PC-9 (cell line): ENCODE measurements around the gene DNAJC5. TPM values are rescaled to one million over a fixed set of nuclear protein-coding genes. Genes with fewer than 3 reads are reported as not detected.

Experiments used
- BruUV-seq: library from RNA; stranded (reverse); fragments of 400-500 nt; replicated peaks from 2 replicates; lab custom pipeline; 2021; lab: Mats Ljungman, UMichigan
- CTCF ChIA-PET: fragments of 300-600 bp; sonication (Branson Sonifier 250); formaldehyde crosslinking; loops from one replicate; lab custom pipeline; 2022; ENCODE audit warnings: antibody characterized with exemption; lab: Charles Lee
- POLR2A ChIA-PET: fragments of 300-600 bp; sonication (Branson Sonifier 250); formaldehyde crosslinking; loops from one replicate; lab custom pipeline; 2022; ENCODE audit warnings: antibody characterized with exemption; ENCODE audit not compliant: unreplicated experiment; lab: Charles Lee
- DNase-seq, 2 experiments: peaks; one replicate each; pipeline versions ENCODE4 v3.0.0 to v3.0.0-alpha.2; 2015 to 2022; ENCODE audit warnings: mixed read lengths in 1 of 2
- H2AFZ ChIP-seq: fragments of 200-600 bp; sonication (generic); 2 replicates; pipeline ENCODE4 v1.8.1; 2017; ENCODE audit warnings: antibody characterized with exemption
- H3F3A ChIP-seq: fragments of 200-600 bp; sonication (generic); 2 replicates; pipeline ENCODE4 v1.8.1; 2017; ENCODE audit warnings: antibody characterized with exemption, mild to moderate bottlenecking, low read depth; ENCODE audit not compliant: insufficient read depth
- H3K27ac ChIP-seq: fragments of 200-600 bp; sonication (generic); 2 replicates; pipeline ENCODE4 v1.6.1; 2016; ENCODE audit warnings: mixed run types
- H3K27me3 ChIP-seq: fragments of 200-600 bp; sonication (generic); 2 replicates; pipeline ENCODE4 v1.6.1; 2016; ENCODE audit warnings: low read depth, mixed run types; ENCODE audit not compliant: insufficient read depth
- H3K36me3 ChIP-seq: fragments of 200-600 bp; sonication (generic); 2 replicates; pipeline ENCODE4 v1.6.1; 2016; ENCODE audit warnings: low read depth, mixed run types
- H3K4me1 ChIP-seq: fragments of 200-600 bp; sonication (generic); replicated peaks from 2 replicates; pipeline ENCODE4 v1.6.1; 2016; ENCODE audit warnings: mixed run types; ENCODE audit not compliant: insufficient read depth
- H3K4me2 ChIP-seq: fragments of 200-600 bp; sonication (generic); 2 replicates; pipeline ENCODE4 v1.6.1; 2017; ENCODE audit warnings: mixed run types
- H3K4me3 ChIP-seq: fragments of 200-600 bp; sonication (generic); 2 replicates; pipeline ENCODE4 v1.6.1; 2016; ENCODE audit warnings: mixed run types
- H3K79me2 ChIP-seq: fragments of 200-600 bp; sonication (generic); 2 replicates; pipeline ENCODE4 v1.6.1; 2017; ENCODE audit warnings: low read depth, mixed run types
- H3K9me2 ChIP-seq: fragments of 200-600 bp; sonication (generic); 2 replicates; pipeline ENCODE4 v1.8.1; 2017; ENCODE audit warnings: mild to moderate bottlenecking; ENCODE audit not compliant: insufficient read depth
- H3K9me3 ChIP-seq: fragments of 200-600 bp; sonication (generic); 2 replicates; pipeline ENCODE4 v1.8.1; 2016; ENCODE audit warnings: low read depth; ENCODE audit not compliant: insufficient read depth
- H4K20me1 ChIP-seq: fragments of 200-600 bp; sonication (generic); 2 replicates; pipeline ENCODE4 v1.8.1; 2017; ENCODE audit not compliant: insufficient read depth
- EZH2 ChIP-seq: fragments of 200-600 bp; sonication (generic); IDR thresholded peaks from 2 replicates; pipeline ENCODE4 v1.8.0; 2017; ENCODE audit warnings: antibody characterized with exemption, low read depth
- intact Hi-C: fragments of 100-400 bp; cut with micrococcal nuclease; formaldehyde crosslinking; loops from one replicate; pipeline ENCODE4 v1.10.0; 2022; ENCODE audit not compliant: unreplicated experiment
- total RNA-seq: library from RNA; stranded (reverse); gene quantifications from 2 replicates; pipeline ENCODE4 v1.2.3, GENCODE V29; 2021
- TF ChIP-seq, protein P1 (sequence below): fragments of 200-600 bp; sonication (generic); conservative IDR thresholded peaks from 2 replicates; pipeline ENCODE4 v1.6.1; 2017; ENCODE audit warnings: mixed run types, antibody characterized with exemption, mild to moderate bottlenecking, moderate library complexity

DNAJC5 gene
- total RNA-seq, 1 experiment from 2014 or later, result 48.1 TPM

DNA sequence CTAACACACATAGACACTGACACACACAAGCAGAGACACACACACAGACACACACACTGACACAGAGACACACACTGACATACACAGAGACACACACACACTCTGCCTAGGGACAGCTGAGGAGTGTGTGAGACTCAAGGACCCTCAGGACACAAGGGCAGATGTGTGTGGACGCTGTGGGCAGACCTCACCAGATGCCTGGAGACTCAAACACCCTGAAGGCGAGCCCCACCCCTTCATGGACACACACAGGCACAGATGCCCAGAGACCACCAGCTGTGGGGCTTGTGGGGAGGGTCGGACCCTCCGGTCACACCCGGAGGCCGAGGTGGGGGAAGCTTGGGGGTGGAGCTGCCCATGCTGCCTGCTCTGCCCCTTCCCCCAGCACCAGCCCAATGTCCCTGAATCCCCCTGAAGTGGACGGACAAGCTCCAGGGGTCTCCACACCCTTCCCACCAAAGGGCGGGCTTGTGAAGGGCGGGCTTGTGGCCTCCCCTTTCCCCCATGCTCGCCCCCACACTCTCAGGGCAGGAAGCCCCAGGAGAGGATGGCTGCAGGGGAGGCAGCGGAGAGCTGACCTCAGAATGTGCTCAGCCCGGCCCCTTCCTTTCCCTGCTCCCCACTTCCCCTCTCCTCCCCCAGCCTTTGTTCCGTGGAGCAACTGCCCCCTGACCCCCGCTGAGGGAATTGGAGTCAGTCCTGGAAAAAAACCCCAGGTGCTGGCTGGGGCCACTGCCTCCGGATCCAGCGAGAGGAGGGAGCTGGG, 47.5 kb upstream of the DNAJC5 start:
- intact Hi-C loops, result no loop called here
- H3K4me1 ChIP-seq, result peaks cover 31% of the 10 kb centered on the region
- peaks cover 25% of the 10 kb centered on the region; the same call in 1 of the 2 replicates for H3F3A ChIP-seq
- H3K79me2 ChIP-seq, result no peaks in the 10 kb centered on the region
- ChIA-PET CTCF (no interaction called here), POLR2A (no interaction called here)
- no peaks in the 10 kb centered on the region for H3K9me2 ChIP-seq
- peak overlapping the region; percentile 55; the same call in 1 of the 2 replicates for H3K4me3 ChIP-seq
- TF ChIP-seq, protein P1, sequence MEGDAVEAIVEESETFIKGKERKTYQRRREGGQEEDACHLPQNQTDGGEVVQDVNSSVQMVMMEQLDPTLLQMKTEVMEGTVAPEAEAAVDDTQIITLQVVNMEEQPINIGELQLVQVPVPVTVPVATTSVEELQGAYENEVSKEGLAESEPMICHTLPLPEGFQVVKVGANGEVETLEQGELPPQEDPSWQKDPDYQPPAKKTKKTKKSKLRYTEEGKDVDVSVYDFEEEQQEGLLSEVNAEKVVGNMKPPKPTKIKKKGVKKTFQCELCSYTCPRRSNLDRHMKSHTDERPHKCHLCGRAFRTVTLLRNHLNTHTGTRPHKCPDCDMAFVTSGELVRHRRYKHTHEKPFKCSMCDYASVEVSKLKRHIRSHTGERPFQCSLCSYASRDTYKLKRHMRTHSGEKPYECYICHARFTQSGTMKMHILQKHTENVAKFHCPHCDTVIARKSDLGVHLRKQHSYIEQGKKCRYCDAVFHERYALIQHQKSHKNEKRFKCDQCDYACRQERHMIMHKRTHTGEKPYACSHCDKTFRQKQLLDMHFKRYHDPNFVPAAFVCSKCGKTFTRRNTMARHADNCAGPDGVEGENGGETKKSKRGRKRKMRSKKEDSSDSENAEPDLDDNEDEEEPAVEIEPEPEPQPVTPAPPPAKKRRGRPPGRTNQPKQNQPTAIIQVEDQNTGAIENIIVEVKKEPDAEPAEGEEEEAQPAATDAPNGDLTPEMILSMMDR, result no peak
- no peak for TF ChIP-seq EZH2
- H3K36me3 ChIP-seq, result no peaks in the 10 kb centered on the region
- DNase-seq, result no peak
- no TSS peak for BruUV-seq
- no peaks in the 10 kb centered on the region for H3K9me3 ChIP-seq
- H2AFZ ChIP-seq, result no peak overlapping the region
- peak overlapping the region; percentile 77 for H3K4me2 ChIP-seq
- peaks cover 5% of the 10 kb centered on the region; the same call in 1 of the 2 replicates for H3K27me3 ChIP-seq
- no peak overlapping the region for H3K27ac ChIP-seq
- H4K20me1 ChIP-seq, result no peaks in the 10 kb centered on the region

DNA sequence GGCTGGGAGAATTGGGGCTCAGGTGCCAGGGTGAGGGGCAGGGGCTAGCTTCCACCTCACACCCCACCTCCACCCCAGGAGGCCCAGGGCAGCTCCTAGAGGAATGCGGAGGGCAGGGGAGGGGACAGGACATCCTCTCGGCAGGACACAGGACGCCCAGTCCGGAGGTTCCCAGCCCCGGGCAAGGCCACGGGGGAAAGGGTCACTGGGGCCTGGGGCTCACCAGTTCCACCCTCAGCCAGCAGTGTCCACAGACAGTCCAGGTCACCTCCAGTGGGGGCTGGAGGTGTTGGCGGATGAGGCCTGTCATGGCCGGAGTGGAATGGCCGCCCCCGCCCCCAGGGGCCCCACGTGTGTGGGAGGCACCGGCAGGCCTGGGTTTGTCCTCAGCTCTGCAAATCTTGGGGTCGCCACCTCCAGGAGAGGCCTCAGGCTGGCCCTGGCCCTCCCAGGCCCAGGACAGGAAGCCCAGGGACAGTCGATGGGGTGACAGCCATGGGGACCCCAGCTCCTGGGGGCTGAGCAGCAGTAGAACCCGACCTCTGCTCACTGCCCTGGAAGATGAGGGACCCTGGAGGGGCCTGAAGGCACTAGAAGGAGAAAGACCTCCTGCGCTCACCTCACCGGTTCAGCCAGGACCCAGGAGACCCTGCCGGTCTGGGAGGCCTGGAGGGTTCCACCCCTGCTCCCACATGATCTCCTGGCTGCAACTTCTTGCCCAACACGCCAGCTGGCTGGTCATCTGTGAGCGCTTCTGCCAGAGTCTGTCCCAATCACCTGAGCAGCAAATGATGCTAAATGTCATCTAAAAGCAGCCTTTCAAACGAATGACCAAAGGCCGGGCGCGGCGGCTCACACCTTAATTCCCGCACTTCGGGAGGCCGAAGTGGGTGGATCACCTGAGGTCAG, 46.7 kb upstream of the DNAJC5 start:
- Histone ChIP-seq H3K9me3 (no peaks in the 10 kb centered on the region), H3K4me1 (peaks cover 31% of the 10 kb centered on the region), H3F3A (peaks cover 30% of the 10 kb centered on the region; the same call in 1 of the 2 replicates), H3K27me3 (no peaks in the 10 kb centered on the region), H2AFZ (no peak overlapping the region), H3K36me3 (no peaks in the 10 kb centered on the region), H3K4me3 (peak overlapping the region; percentile 55; the same call in 1 of the 2 replicates), H3K27ac (no peak overlapping the region), H3K9me2 (no peaks in the 10 kb centered on the region), H3K4me2 (peak overlapping the region; percentile 77), H3K79me2 (no peaks in the 10 kb centered on the region), H4K20me1 (no peaks in the 10 kb centered on the region)
- CTCF ChIA-PET, result no interaction called here
- peak in 1 of 2 experiments; percentile 31 for DNase-seq
- no peak for TF ChIP-seq EZH2
- TF ChIP-seq, protein P1, result no peak
- intact Hi-C loops, result no loop called here
- no TSS peak for BruUV-seq
- POLR2A ChIA-PET, result no interaction called here
